HG02870 (cell line): Measurements from ENCODE around the gene TMEM271.

Experiments used
- ATAC-seq: cut with Tn5 transposase; IDR thresholded peaks from one replicate; pipeline ENCODE4 v1.9.1; 2021; ENCODE audit warnings: mild to moderate bottlenecking, moderate library complexity; ENCODE audit not compliant: unreplicated experiment

Gene TMEM271

DNA sequence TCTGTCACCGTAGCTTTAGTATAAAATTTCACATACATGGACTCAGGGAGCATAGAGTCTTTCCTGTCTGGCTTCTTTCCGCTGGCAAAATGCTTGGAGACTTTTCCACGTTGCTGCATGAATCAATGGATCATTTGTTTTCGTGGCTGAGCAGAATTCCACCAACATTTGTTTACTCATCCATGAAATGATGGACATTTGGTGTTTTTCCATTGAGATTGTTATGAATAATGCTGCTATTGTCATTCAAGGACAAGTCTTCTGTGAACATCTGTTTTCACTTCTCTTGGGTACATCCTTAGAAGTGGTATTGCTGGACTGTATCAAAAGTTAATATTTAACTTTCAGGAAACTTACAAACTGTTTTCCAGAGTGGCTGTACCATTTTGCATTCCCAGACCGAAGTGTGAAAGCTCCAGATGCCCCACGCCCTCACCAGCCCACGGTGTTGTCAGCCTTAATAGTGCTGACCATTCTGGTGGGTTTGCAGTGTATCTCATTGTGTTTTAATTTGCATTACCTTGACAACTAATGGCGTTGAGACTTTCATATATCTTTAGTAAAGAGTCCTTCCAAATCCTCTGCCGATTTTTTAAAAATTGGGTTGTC is 5.8 kb upstream of the TMEM271 start:
- no peak for ATAC-seq

DNA sequence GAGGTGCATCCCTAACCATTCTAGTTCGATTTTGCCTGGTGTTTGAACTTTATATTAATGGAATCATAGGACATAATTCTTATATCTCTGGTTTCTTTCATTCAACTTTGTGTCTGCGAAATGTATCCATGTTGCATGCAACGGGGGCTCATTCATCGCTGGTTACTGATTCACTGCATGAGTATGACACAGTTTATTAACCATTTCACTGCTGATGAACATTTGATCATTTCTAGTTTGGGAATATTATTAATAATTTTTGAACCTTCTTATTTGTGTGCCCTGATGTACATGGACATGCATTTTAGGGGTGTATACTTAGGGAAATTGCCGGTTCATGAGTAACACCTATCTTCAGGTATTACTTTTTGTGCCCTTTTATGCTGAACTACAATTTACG is 5.1 kb upstream of the TMEM271 start:
- no peak for ATAC-seq

DNA sequence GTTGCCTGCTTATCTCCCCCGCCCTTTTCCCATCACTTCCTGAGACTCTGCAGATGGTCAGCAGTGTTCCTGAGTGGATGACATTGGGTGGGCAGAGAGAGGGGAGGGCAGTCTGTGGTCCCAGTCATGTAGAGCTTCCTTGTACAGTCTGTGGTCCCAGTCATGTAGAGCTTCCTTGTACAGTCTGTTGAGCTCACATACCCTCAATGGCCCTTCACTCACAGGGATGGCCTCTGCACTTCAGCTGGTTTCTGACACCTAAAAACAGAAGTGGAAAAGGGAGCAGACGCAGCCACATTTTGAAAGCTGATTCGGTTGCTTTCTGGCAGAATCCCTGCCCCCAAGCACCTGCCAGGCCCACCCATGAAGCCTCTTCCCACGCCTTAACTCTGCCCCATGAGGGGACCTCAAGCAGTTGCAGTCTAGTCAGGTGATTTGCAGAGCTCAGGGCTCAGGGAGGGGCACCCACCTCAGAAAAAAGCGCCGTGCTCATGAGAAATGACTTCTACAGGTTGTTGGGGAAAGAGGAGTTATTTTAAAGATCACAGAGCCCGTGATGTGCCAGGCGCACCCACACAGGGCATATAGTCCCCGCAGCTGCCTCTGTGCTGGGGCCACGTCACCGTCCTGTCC is 3.6 kb upstream of the TMEM271 start:
- ATAC-seq, result no peak

DNA sequence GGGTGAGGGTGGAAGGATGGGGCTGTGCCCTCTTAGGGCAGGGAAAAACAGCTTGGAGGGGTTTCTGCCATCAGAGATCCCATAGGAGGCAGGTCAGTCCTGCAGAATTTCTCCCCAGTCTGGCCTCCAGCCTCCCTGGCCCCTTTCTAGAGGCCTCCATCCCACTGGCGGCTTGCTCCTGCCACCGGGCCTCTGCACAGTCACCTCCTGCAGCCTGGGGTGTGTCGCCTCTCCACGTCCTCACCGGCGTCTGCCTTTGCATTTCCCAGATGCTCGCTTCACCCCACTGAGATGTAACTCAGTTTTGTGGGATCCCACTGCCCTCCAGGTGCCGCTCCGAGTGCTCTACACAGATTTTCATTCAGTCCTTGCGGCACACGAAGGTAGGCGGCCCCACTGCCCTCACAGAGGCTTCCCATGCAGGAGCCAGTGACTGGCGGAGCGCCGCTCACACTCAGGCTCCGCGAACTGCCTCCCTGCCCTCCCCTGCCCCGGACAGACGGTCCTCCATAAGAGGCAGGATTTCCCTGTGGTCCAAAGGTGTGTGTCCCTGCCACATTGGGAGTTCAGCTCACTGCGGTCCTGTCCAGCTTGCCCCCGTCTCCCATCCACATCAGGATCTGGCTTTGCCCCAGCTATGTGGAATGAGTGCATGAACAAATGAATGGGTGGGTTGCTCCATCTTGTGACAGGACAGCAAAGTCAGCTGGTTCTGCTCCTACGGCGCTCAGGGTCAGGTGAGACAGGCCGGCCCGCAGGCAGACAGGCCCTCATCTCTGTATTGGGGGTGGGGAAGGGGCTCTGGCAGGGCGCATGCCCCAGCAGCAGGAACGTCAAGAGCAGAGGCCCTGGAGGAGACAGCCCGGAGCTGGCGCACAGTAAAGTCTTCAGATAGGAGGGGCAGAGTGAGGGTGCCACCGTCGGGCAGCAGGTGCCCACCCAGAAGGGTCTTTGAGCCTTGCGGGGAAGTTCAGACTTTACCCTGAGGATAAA is 2.7 kb upstream of the TMEM271 start:
- no peak for ATAC-seq

DNA sequence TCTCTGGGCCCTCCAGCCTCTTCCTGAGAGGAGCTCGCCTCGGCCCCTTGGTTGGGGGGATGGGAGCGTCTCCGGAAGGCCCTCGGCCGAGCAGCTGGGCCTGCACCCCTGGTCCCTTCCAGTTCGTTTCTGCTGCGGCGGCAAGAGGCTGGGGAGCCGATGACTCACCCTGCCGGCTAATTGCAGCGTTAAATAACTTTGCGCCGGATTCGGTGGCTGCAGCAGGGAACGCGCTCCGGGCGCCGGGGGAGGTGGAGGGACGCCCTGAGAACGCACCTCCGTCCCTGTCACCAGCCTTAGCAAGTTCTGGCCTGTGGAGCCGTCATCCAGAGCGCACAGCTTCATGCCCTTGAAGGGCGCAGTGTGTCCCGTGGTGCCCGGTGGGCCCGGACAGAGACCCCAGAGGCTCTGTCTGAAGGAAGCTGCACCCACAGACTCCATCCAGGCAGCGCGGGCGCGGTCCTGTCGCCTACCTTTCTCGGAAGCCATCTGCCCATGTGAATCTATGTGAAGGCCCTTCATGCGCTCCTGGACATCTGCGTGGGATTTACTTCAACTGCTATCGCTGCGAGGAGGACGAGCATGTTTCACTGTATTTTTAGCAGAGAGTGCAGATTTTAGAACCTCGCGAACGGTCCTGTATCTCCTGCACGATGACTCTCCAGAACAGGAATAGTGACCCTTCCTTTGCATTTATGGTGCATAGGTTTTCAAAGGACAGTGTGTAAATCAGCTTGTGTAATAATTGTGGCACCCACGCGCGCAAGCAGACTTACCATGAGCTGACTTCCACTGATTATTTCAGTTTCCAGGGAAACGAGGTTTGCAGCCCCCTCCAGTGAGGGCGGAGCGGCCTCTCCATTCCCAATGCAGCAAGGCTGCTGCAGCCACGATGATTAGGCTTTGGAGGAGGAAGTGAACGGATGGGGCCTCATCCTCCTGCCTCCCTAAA is 1.7 kb upstream of the TMEM271 start:
- ATAC-seq, result no peak

DNA sequence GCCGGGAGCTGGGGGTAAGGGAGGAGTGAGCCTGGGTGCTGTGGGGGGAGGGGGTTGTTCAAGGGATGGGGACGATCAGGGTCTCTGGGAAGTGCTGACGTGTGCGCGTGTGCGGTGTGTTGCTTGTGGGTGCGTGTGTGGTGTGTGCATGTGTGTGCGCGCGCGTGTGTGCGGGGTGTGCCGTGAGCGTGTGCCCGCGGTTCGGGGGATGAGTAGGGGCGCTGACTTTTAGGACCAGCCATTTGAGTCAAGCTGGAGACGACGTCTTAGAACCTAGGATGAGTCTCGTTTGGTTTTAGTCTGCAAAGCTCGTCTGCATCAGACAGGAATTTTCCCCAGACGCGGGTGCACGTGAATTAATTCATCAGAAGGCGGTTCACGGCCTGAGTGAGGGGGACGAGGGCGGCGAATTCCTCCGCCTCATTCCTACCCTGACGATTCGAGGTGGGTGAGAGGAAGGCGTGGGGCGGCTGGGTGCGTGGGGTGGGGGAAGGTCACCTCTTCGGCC is 950 bp upstream of the TMEM271 start:
- no peak for ATAC-seq

DNA sequence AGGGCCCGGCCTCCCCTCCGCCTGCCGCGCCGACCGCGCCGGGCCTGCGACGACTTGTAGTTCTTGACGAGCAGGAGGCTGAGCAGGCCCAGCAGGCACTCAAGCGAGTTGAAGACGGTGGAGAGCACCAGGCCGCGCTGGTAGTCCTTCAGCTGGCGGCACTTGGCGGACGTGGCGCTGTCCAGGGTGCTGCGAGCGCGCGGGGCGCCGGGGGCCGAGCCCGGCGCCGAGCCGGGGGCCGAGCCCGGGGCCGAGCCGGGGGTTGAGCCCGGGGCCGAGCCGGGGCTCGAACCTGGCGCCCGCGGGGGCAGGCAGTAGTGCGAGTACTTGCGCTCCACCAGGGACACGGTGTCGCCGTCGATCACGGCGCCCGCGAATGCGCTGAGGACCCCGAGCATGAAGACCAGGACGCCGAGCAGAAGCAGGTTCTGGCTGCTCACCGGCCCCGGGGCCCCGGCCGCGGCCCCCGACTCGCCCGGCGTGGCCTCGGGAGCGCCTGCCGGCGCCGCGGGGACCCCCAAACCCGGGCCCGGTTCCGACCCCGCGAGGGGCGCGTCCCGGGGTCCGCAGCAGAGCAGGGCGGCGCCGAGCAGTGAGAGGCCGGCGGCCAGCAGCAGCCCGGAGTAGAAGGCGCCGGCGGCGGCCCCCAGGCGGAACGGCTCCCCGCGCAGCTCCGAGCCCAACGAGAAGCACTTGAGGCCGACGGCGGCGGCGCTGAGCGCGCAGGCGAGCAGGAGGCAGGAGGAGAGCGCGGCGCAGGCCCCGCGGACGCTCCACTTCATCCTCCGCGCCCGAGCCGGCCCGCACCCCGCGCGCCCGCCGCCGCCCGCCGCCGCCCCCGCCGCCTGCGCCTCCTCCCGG is 584 bp downstream of the TMEM271 start:
- no peak for ATAC-seq

DNA sequence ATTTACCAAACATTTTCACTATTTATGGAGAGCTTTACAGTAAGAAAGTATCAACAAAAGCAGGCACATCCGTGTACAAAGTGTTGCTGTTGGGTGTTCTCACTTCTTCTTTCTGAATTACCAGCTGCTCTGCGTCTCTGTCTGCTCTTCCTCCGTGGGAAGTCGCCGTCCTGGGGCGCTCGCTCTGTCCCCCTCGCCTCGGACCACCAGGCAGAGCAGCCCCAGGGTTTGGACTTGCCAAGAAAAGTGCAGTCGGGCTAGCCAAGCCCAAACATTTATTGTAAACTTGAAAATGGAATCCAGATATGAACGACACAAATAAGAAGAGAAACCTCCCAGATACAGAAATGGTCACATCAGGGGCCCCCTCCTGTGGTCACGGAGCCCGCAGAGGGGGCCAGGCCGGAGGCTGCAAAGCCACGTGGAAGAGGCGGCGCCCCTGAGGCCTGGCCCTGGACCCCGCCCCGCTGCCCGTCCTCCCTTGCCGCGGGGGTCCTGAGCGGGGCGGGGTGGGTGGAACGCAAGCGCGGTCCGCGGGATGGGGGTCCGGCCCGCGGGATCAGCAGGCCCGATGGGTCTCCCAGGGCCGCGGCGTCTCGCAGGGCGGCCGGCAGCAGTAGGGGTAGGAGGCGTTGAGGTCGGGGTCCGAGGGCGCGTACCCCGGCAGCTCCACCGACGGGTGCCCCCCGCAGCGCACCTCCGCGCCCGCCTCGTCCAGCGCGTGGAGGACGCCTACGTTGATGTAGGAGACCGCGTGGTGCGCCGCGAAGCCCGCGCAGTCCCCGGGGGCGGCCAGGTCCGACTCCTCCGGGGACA is 1.5 kb downstream of the TMEM271 start:
- ATAC-seq, result no peak

DNA sequence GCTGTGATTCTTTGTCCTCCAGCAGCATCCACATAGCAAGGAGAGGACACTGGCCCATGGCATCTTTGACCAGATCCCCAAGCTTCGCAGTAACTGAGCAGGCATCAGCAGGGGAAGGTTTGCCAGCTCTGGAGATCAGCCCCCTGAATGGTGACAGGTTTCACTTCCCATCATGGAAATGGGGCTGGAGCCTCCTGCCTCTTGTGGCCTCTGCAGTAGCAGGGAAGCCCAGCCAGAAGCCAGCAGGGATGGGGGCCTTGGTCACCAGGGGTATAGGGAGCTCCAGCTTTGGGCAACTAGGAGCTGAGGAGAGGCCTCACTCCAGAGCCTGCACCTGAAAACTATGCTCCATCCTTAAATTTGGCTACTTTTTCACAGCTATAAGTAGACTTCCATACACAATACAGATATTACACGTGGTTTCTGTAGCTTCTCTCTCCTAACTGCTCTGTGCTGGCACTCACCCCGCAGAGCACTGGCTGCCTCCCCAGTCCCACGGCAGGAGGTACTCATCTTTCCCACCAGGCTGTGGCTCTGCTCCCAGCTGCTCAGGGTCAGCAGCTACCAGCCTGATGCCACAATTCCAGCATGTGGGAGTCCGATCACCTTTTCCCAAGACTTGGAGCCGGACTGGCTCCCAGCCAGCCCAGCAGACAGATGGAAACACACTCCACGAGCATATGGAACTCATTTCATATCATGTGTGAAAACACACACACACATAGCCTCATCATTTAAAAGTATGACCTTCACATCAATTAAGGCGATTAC is 2.8 kb downstream of the TMEM271 start:
- ATAC-seq, result no peak

DNA sequence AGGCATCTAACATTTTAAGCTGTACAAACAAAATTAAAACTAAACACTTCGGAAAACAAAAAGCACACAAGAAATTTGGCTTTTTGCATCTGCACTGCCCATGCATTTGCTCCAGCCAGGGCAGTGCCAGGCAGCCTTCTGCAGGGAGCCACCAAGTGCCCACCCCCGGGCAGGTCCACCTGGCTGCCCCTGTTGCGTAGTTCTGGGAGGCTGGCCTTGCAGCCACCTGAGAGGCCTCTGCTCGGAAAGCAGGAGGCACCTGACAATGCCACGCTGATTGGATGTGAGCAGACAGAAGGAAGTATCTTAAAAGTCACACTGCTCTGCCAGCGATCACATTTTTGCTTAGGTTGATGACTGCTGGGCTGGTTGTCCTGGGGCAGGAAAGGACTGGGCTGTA is 3.5 kb downstream of the TMEM271 start:
- no peak for ATAC-seq

DNA sequence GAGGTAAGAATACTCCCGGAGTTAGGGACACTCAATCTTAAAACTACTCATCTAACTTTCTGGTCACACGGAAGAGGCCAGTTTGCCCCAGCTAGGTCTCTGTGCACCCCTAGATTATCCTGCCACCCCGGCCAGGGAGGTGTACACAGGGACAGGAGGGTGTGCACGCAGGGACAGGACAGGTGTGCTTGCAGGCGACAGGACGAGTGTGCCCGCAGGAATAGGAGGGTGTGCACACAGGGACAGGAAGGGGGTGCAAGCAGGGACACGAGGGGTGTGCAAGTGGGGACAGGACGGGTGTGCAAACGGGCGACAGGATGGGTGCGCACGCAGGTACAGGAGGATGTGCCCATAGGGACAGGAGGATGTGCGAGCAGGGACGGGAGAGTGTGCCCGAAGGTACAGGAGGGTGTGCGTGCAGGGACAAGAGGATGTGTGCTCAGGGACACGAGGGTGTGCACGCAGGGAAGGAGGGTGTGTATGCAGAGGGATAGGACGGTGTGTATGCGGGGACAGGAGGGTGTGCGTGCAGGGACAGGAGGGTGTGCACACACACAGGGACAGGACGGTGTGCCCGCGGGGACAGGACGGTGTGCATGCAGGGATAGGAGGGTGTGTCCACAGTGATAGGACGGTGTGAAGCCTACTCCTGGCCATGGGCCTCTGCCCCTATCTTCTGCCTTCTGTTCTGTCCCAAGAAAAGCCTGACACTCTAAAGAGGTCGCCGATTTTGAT is 4.1 kb downstream of the TMEM271 start:
- ATAC-seq, result no peak

DNA sequence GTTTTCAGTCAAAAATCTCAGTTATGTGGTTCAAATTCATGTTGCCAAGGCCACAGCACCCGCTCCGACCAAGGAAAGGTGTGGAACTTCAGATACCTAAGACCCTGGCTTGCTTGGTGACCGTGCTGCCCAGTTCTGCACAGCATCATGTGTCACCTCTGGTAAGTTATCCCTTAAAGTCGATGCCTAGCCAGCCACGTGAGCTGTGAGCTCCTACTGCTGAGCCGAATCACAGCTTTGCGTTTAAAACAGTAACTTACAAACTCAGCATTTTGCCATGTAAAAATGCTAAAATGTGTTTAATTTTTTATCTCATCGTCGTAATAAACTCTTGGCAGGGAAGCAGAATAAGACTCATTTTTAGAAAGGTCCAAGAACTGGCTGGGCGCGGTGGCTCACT is 5.3 kb downstream of the TMEM271 start:
- no peak for ATAC-seq

DNA sequence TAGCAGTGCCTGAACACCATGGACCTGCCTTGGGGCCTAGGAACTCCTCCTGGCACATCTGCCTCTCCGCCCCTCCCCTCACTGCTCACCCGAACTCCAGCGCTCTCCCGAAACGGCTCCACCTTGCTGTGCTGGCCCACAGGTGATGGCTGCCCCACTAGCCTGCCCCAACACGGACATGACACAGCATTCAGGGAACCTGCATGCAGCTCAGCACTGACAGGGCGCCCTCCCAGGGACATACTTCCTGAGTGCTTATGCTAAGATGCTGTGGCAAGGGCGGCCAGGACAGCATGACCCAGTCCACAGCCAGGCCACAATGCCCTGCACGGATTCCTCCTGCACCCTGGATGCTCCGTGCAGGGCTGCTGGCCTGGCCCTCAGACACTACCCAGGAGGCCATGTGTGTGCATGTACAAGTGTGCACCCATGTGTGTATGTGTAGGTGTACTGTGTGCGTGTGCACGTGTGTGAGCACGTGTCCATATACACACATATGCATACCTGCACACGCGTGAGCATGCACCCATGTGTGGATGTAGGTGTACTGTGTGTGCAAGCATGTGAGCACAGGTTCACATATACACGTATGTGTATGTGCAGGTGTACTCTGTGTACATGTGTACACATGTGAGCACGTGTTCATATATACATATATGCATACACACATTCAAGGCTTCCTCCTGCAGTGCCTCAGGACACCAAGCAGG is 6.0 kb downstream of the TMEM271 start:
- no peak for ATAC-seq

DNA sequence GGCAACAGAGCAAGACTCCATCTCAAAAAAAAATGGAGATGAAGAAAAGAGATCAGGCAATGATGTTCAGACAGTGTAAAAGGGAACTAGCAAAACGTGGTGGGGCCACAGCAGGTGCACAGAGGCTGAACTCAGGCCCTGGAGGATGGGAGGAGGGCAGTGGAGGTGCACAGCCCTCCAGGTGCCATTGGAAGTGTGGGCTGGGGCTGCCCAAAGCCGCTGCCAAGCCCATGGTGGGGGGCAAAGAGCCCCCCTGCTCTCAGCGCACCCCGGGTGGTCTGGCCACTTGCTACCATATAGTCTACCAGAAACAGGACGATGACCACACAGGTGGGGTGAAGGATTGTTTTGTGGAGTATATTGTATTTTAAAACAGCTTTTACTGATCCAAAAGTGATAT is 7.1 kb downstream of the TMEM271 start:
- ATAC-seq, result no peak

DNA sequence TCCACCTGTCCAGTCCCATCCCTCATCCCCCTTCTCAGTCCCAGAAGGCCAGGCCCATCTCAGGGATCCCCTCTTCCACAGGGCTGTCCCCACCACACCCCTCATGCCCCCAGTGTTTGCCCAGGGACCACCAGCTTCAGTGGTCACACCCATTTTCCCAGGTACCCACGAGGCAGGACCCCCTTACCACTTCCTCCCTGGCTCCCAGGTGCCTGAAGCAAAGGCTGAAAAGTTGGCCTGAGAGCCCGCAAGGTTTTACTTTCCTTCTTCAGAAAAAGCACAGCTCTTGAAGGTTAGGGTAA is 7.8 kb downstream of the TMEM271 start:
- ATAC-seq, result no peak

DNA sequence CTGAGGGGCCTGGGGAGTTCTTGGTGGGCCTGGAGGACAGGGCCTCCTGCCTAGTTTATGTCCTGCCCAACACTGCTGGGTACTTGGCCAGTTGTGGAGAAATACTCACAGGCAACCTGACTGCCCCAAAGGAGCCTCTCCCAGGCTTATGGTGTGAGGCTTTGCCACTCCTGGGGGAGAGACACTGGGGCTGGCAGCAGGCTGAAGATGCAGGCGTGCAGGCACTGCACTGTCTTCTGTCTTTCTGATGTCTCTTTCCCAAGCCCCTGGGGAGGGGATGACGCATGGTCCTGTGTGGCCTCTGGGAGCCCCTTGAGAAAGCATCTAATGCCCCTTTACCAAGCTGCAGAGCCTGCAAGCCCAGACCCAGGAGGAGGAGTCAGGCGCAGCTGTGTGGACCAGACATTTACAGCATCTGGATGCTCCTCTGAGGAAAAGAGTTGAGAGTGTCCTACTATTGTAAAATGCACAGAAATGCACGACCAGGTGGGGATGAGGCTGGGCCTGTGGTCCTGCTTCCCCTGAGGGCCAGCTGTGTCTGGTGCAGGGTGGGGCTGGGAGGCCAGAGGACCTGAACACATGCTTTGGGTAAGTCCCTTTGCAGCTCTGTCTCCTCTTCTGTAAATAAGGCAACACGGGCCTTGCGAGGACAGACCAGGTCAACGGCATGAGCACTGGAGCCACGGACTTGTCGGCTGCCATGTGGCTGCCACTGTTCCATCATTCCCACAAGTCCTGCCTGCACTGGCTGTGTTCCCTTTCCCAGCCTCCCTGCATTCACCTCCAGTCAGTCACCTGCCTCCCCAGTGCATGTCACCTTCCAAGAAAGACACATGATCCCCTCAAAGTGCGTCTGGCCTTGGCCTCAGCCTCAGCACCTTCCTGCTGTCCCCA is 8.4 kb downstream of the TMEM271 start:
- no peak for ATAC-seq
